K562 (cell line): ENCODE data around the gene ZNF32.

Experiments
- STAT5B ChIP-seq: fragments of 250-450 bp; sonication (Bioruptor Pico); IDR thresholded peaks from 2 replicates; pipeline ENCODE4 v1.8.0; 2021; ENCODE audit warnings: mild to moderate bottlenecking, inconsistent platforms
- ZBTB40 ChIP-seq, 2 experiments: fragments of 450-650 bp in 1 of 2; sonication (generic) in 1 of 2; formaldehyde crosslinking in 1 of 2; IDR thresholded peaks; 2 replicates each; pipeline versions ENCODE4 v1.7.1 to v1.9.0; 2016 to 2022; ENCODE audit warnings: inconsistent platforms in 1 of 2, mild to moderate bottlenecking in 1 of 2, missing genetic modification reagents in 1 of 2
- ZNF644 ChIP-seq: fragments of 200-800 bp; sonication (Bioruptor generic); IDR thresholded peaks from 2 replicates; pipeline ENCODE4 v1.6.1; 2016; ENCODE audit warnings: low read depth, missing genetic modification characterization, missing compliant biosample characterization

- no peak; the same call in 1 of the 2 replicates for TF ChIP-seq ZBTB40 (IDR thresholded peaks at IDR 0.05)
- TF ChIP-seq ZBTB40 (CRISPR knock-in tag; IDR thresholded peaks at IDR 0.05), result no peak
- no peak for TF ChIP-seq ZNF644 (tag)
- no peak for TF ChIP-seq STAT5B (CRISPR knock-in tag)
These were observed 473 bp upstream of the ZNF32 start for GRCh38 chr10:43649185-43649523.
